AG09319 (cell line): Measurements from ENCODE around the gene CHD9.
A peak's percentile ranks its signal among the peaks of the same experiment; 100 is the strongest.

ENCODE experiments used
- DNase-seq: peaks from one replicate; pipeline ENCODE4 v3.0.0-alpha.2; 2010; ENCODE audit warnings: low read depth; ENCODE audit errors: extremely low read depth
- TF ChIP-seq, protein P1 (sequence below): IDR thresholded peaks from 2 replicates; pipeline ENCODE4 v1.5.1; 2011; ENCODE audit warnings: low read depth, mild to moderate bottlenecking, inconsistent platforms, low read length, moderate library complexity

Gene CHD9

DNA sequence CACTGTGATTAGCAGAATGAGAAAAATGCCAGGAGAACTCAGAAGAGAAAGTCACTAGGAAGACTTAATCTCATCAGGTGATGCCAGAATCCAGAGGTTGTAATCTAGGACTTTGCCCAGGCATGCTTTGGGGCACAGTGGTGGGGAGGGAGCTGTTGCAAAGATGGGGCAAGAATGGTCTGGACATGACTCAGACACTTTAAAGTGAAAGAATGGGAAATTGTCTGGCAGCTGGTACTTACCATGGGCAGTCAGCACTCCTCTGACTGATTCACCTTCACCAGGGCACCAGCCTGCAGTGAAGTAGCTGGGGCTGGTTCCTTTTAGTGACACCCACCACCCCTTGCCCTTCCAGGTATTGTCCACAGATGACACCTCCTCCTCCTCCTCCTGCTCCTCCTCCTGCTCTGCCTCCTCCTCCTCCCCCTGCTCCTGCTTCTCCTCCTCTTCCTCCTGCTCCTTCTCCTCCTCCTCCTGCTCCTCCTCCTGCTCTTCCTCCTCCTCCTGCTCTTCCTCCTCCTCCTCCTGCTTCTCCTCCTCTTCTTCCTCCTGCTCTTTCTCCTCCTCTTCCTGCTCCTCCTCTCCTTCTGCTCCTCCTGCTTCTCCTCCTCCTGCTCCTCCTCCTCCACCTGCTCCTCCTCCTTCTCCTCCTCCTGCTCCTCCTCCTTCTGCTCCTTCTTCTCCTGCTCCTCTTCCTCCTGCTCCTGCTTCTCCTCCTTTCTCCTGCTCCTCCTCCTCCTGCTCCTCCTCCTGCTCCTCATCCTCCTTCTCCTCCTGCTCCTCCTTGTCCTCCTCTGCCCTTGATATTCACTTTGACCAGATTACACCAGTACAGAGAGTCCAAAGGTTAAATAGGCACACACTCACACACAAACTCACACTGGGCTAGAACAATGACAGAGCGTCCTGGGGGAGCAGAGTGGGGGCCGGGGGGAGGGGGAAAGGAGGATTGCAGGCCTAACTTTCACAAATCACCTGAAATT lies 2.0 kb upstream of the CHD9 start, which contains the start of gene CHD9NB:
CHD9NB (minus strand) TSS at position 379 of the 983 bp plus-strand sequence. CDS start 8,739 bp downstream, outside the sequence.
- TF ChIP-seq, protein P1, sequence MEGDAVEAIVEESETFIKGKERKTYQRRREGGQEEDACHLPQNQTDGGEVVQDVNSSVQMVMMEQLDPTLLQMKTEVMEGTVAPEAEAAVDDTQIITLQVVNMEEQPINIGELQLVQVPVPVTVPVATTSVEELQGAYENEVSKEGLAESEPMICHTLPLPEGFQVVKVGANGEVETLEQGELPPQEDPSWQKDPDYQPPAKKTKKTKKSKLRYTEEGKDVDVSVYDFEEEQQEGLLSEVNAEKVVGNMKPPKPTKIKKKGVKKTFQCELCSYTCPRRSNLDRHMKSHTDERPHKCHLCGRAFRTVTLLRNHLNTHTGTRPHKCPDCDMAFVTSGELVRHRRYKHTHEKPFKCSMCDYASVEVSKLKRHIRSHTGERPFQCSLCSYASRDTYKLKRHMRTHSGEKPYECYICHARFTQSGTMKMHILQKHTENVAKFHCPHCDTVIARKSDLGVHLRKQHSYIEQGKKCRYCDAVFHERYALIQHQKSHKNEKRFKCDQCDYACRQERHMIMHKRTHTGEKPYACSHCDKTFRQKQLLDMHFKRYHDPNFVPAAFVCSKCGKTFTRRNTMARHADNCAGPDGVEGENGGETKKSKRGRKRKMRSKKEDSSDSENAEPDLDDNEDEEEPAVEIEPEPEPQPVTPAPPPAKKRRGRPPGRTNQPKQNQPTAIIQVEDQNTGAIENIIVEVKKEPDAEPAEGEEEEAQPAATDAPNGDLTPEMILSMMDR: no peak
- DNase-seq: peak; percentile 78

DNA sequence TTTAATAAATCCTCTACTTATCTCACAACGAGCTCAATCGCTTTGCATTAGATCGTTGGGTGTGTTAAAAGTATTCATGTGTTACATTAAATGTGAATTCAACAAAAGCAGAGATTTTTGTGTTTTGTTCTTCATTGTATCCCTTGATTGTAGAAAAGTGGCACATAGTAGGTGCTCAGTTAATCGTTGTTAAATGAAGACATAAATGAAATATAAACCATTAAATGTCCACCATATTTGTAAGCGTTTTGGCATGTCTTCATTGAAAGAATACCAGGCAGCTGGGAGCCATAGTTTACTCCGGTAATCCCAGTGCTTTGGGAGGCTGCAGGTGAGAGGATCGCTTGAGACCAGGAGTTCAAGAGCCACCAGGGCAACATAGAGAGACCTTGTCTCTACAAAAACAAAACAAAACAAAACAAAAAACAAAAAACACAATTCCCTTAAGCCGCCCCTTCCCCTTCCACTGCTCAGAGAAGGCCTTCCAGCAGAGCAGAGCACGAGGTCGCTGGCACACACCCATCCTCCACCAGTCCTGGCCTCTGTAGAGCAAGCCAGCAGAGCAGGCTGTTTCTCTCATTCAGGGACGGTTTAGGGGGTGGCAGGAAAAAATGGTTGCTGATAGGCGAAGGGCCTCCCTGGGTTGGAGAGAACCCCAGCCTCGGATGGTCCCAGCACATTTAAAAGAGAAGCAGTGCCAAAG lies 673 bp upstream of the CHD9 start:
- TF ChIP-seq, protein P1: no peak
- DNase-seq: no peak

- TF ChIP-seq, protein P1: no peak
- peak; percentile 39 for DNase-seq
Observed at GRCh38 chr16:53055541-53056391, 975 bp downstream of the CHD9 start.

DNA sequence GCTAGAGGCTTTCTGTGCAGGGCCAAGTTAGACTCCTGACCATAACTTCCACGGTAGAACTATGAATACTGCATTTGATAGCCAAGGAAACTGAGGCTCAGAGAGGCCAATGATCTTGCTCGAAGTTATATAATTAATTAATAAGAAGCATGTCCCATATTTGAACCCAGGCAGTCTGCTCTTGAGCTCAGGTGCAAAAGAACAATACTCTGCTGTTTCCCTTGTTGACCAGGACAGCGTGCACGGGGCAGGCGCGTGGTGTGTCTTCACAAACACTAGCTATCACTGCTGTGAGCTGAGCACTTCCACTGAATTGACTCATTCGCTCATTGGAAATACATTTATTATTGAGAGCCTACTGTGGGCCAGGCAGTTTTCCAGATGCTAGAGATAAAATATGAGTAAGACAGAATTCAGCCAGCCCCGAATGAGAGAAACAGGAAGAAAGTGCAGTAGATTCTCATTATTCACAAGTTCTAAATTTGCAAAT lies 1.6 kb downstream of the CHD9 start:
- TF ChIP-seq, protein P1: no peak
- no peak for DNase-seq

DNA sequence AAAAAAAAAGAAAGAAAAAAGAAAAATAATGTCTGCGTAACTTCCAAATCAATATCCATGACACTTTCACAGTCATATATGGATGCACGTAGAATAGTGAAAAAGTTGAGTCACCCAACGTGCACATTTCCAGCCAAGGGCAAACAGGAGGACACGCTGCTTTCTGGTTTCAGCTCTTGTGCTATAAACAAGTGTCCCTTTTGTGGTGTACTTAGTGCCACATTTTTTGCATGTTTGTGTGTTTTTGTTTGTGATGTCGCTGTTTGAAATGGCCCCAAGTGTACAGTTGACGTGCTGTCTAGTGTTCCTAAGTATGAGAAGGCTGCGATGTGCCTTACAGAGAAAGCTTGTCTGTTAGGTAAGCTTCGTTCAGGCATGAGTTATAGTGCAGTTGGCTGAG lies 2.9 kb downstream of the CHD9 start:
- TF ChIP-seq, protein P1: no peak
- DNase-seq: no peak

- TF ChIP-seq, protein P1: no peak
- no peak for DNase-seq
Observed at GRCh38 chr16:53058441-53058840, 3.6 kb downstream of the CHD9 start.
